Measurements from ENCODE around the gene MC5R.

Gene MC5R

GRCh38 chr18:13800505-13801259, 23.3 kb upstream of the MC5R start:
- peak; percentile 9 for TF ChIP-seq CTCF (IDR thresholded peaks at IDR 0.05; ENCODE audit: extremely low read depth, missing control alignments)
- DNase-seq (ENCODE audit: low spot score): peak; percentile 58

GRCh38 chr18:13801260-13801601, 22.7 kb upstream of the MC5R start:
- DNase-seq (ENCODE audit: low spot score): no peak
- TF ChIP-seq CTCF (IDR thresholded peaks at IDR 0.05; ENCODE audit: extremely low read depth, missing control alignments): no peak

- no peak for TF ChIP-seq CTCF (IDR thresholded peaks at IDR 0.05; ENCODE audit: extremely low read depth, missing control alignments)
- no peak for DNase-seq (ENCODE audit: low spot score)
Observed at GRCh38 chr18:13804305-13804704, 19.6 kb upstream of the MC5R start.

GRCh38 chr18:13808294-13809042, 15.5 kb upstream of the MC5R start:
- no peak for DNase-seq (ENCODE audit: low spot score)
- no peak for TF ChIP-seq CTCF (IDR thresholded peaks at IDR 0.05; ENCODE audit: extremely low read depth, missing control alignments)

GRCh38 chr18:13809043-13809430, 14.9 kb upstream of the MC5R start:
- DNase-seq (ENCODE audit: low spot score): no peak
- TF ChIP-seq CTCF (IDR thresholded peaks at IDR 0.05; ENCODE audit: extremely low read depth, missing control alignments): no peak

GRCh38 chr18:13809531-13810255, 14.3 kb upstream of the MC5R start:
- DNase-seq (ENCODE audit: low spot score): no peak
- no peak for TF ChIP-seq CTCF (IDR thresholded peaks at IDR 0.05; ENCODE audit: extremely low read depth, missing control alignments)

GRCh38 chr18:13810950-13811485, 12.9 kb upstream of the MC5R start:
- DNase-seq (ENCODE audit: low spot score): no peak
- TF ChIP-seq CTCF (IDR thresholded peaks at IDR 0.05; ENCODE audit: extremely low read depth, missing control alignments): no peak

All from GM20000 (cell line).